ENCODE data around the gene AIG1. TPM values are rescaled to one million over a fixed set of nuclear protein-coding genes. Genes with fewer than 3 reads are reported as not detected.

Gene AIG1
- total RNA-seq, 1 donor from 2014 or later: 60.6 TPM

- TF ChIP-seq, protein P1, sequence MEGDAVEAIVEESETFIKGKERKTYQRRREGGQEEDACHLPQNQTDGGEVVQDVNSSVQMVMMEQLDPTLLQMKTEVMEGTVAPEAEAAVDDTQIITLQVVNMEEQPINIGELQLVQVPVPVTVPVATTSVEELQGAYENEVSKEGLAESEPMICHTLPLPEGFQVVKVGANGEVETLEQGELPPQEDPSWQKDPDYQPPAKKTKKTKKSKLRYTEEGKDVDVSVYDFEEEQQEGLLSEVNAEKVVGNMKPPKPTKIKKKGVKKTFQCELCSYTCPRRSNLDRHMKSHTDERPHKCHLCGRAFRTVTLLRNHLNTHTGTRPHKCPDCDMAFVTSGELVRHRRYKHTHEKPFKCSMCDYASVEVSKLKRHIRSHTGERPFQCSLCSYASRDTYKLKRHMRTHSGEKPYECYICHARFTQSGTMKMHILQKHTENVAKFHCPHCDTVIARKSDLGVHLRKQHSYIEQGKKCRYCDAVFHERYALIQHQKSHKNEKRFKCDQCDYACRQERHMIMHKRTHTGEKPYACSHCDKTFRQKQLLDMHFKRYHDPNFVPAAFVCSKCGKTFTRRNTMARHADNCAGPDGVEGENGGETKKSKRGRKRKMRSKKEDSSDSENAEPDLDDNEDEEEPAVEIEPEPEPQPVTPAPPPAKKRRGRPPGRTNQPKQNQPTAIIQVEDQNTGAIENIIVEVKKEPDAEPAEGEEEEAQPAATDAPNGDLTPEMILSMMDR (IDR thresholded peaks at IDR 0.05; ENCODE audit: insufficient read depth, low read length, severe bottlenecking): no peak
- DNase-seq (ENCODE audit: low read depth): no peak
- FAIRE-seq: no peak
- H3K27me3 ChIP-seq (ENCODE audit: control insufficient read depth, insufficient read depth, low read length): no peaks in the 10 kb centered on the region
- no peak overlapping the region for H3K4me3 ChIP-seq (ENCODE audit: low read depth, low read length)
- H3K36me3 ChIP-seq (ENCODE audit: control insufficient read depth, insufficient read depth, low read length): no peaks in the 10 kb centered on the region
Observed at GRCh38 chr6:143098054-143098671, 37.5 kb downstream of the AIG1 start.

- H3K27me3 ChIP-seq (ENCODE audit: control insufficient read depth, insufficient read depth, low read length): no peaks in the 10 kb centered on the region
- H3K4me3 ChIP-seq (ENCODE audit: low read depth, low read length): no peak overlapping the region
- no peaks in the 10 kb centered on the region for H3K36me3 ChIP-seq (ENCODE audit: control insufficient read depth, insufficient read depth, low read length)
- FAIRE-seq: no peak
- DNase-seq (ENCODE audit: low read depth): no peak
- TF ChIP-seq, protein P1 (IDR thresholded peaks at IDR 0.05; ENCODE audit: insufficient read depth, low read length, severe bottlenecking): no peak
Observed at GRCh38 chr6:143099647-143100046, 39.0 kb downstream of the AIG1 start.

DNA sequence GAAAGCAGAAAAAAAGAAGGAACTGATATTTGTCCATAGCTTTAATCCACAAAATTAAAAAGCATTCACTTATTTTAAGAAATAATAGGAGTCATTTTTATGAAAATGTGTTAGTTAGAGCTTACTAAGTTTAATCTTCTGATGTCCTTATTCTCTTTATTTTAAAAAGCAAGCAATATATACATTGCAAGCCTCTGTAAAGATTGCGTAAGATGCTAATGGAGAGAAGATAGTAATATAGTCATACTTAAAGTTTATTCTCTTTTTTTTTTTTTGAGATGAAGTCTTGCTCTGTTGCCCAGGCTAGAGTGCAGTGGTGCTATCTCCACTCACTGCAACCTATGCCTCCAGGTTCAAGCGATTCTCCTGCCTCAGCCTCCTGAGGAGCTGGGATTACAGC, 39.7 kb downstream of the AIG1 start:
- TF ChIP-seq, protein P1 (IDR thresholded peaks at IDR 0.05; ENCODE audit: insufficient read depth, low read length, severe bottlenecking): no peak
- H3K36me3 ChIP-seq (ENCODE audit: control insufficient read depth, insufficient read depth, low read length): no peaks in the 10 kb centered on the region
- DNase-seq (ENCODE audit: low read depth) (no peak), FAIRE-seq (no peak)
- no peaks in the 10 kb centered on the region for H3K27me3 ChIP-seq (ENCODE audit: control insufficient read depth, insufficient read depth, low read length)
- H3K4me3 ChIP-seq (ENCODE audit: low read depth, low read length): no peak overlapping the region

DNA sequence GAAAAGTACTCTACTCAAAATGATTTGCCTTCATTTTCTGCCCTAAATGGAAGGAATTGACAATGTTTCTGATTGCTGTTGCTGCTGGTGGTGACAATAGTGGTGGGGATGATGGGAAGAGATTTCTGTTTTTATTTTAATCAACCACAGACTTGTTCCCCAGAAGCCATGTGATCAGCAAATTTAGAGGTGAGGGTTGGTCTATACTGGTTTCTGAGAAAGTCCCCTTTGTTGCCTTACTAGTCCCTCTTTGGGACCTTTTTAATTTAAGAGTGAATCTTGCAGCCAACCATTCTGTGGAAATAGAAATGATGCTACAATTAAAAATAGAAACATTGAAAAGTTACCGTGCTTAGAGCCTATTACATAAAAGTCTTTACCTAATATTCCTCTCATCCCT, 43.2 kb downstream of the AIG1 start:
- TF ChIP-seq, protein P1 (IDR thresholded peaks at IDR 0.05; ENCODE audit: insufficient read depth, low read length, severe bottlenecking): no peak
- FAIRE-seq (no peak), DNase-seq (ENCODE audit: low read depth) (no peak)
- peaks cover 2% of the 10 kb centered on the region for H3K36me3 ChIP-seq (ENCODE audit: control insufficient read depth, insufficient read depth, low read length)
- no peaks in the 10 kb centered on the region for H3K27me3 ChIP-seq (ENCODE audit: control insufficient read depth, insufficient read depth, low read length)
- no peak overlapping the region for H3K4me3 ChIP-seq (ENCODE audit: low read depth, low read length)

DNA sequence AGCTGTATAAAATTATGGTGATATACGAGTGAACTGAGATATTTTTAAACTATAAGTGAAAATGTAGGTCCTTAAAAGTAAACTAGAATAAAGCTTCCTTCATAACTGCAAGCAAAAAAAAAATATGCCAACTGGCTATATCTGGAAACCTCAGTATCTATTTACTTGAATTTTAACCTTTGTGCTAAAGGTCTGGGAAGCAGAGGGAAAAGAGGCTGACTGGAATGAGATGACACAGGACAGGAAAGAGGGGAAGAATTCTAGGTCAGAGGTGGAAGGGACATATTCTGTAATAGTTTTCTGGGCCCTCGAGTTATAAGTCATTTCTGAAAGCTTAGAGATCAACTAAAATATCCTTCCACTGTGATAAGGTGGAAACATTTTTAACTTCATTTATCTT, 46.8 kb downstream of the AIG1 start:
- no peaks in the 10 kb centered on the region for H3K27me3 ChIP-seq (ENCODE audit: control insufficient read depth, insufficient read depth, low read length)
- FAIRE-seq: no peak
- no peak overlapping the region for H3K4me3 ChIP-seq (ENCODE audit: low read depth, low read length)
- peaks cover 2% of the 10 kb centered on the region for H3K36me3 ChIP-seq (ENCODE audit: control insufficient read depth, insufficient read depth, low read length)
- DNase-seq (ENCODE audit: low read depth): no peak
- TF ChIP-seq, protein P1 (IDR thresholded peaks at IDR 0.05; ENCODE audit: insufficient read depth, low read length, severe bottlenecking): no peak

Measured in bronchial epithelial cell (primary cell).